Neuronal stem cell (in vitro differentiated cells): ENCODE results near the gene MAPK8IP2.
A peak's percentile ranks its signal among the peaks of the same experiment; 100 is the strongest.

Experiments used
- DNase-seq: peaks from one replicate; pipeline ENCODE4 v3.0.0-alpha.2; 2013; ENCODE audit warnings: low spot score
- H2AFZ ChIP-seq: one replicate; pipeline ENCODE4 v1.6.1; 2013; ENCODE audit warnings: mild to moderate bottlenecking, low read length, inconsistent platforms
- H2AK5ac ChIP-seq: 2 replicates; pipeline ENCODE4 v1.6.1; 2013; ENCODE audit warnings: low read depth, mild to moderate bottlenecking, inconsistent platforms, low read length, moderate library complexity, mixed read lengths
- H2BK120ac ChIP-seq: 2 replicates; pipeline ENCODE4 v1.6.1; 2013; ENCODE audit warnings: low read depth, mild to moderate bottlenecking, inconsistent platforms, low read length, moderate library complexity, mixed read lengths
- H2BK12ac ChIP-seq: one replicate; pipeline ENCODE4 v1.6.1; 2013; ENCODE audit warnings: low read length, inconsistent platforms
- H2BK15ac ChIP-seq: 2 replicates; pipeline ENCODE4 v1.6.1; 2013; ENCODE audit warnings: mild to moderate bottlenecking, low read length, inconsistent platforms, mixed read lengths
- H2BK5ac ChIP-seq: one replicate; pipeline ENCODE4 v1.6.1; 2013; ENCODE audit warnings: inconsistent platforms, mild to moderate bottlenecking, low read length, moderate library complexity
- H3K14ac ChIP-seq: one replicate; pipeline ENCODE4 v1.6.1; 2013; ENCODE audit warnings: low read length, inconsistent platforms
- H3K18ac ChIP-seq: 2 replicates; pipeline ENCODE4 v1.6.1; 2013; ENCODE audit warnings: low read length, inconsistent platforms
- H3K23ac ChIP-seq: 2 replicates; pipeline ENCODE4 v1.6.1; 2013; ENCODE audit warnings: low read depth, mild to moderate bottlenecking, mixed read lengths, low read length, inconsistent platforms; ENCODE audit not compliant: poor library complexity
- H3K27ac ChIP-seq: replicated peaks from 3 replicates; pipeline ENCODE4 v1.5.1; 2013; ENCODE audit warnings: low read length, inconsistent platforms
- H3K27me3 ChIP-seq, 3 experiments: 2 replicates each; pipeline ENCODE4 v1.6.1; 2013; ENCODE audit warnings: low read length in 3 of 3, mild to moderate bottlenecking in 2 of 3, inconsistent platforms in 1 of 3, low read depth in 1 of 3, mixed read lengths in 1 of 3, moderate library complexity in 1 of 3; ENCODE audit not compliant: control insufficient read depth in 3 of 3, insufficient read depth in 3 of 3
- H3K36me3 ChIP-seq, 2 donors: replicated peaks in 1 of 2; 2 replicates each; pipeline ENCODE4 v1.6.1; 2013; ENCODE audit warnings: low read length in 2 of 2; ENCODE audit not compliant: control insufficient read depth in 2 of 2, insufficient read depth in 2 of 2
- H3K4ac ChIP-seq: 2 replicates; pipeline ENCODE4 v1.6.1; 2013; ENCODE audit warnings: inconsistent platforms, mild to moderate bottlenecking, low read length, moderate library complexity
- H3K4me1 ChIP-seq, 2 donors: 1 replicate in 1 of 2; 2 replicates in 1 of 2; pipeline ENCODE4 v1.6.1; 2013; ENCODE audit warnings: low read length in 2 of 2, low read depth in 1 of 2; ENCODE audit not compliant: control insufficient read depth in 2 of 2, insufficient read depth in 1 of 2
- H3K4me2 ChIP-seq: one replicate; pipeline ENCODE4 v1.6.1; 2013; ENCODE audit warnings: mild to moderate bottlenecking, low read length, inconsistent platforms; ENCODE audit not compliant: insufficient read depth, poor library complexity, severe bottlenecking
- H3K4me3 ChIP-seq, 2 donors: 2 replicates each; pipeline ENCODE4 v1.5.1; 2013; ENCODE audit warnings: low read length in 2 of 2, mild to moderate bottlenecking in 2 of 2, inconsistent platforms in 1 of 2, moderate library complexity in 1 of 2
- H3K79me1 ChIP-seq: one replicate; pipeline ENCODE4 v1.6.1; 2013; ENCODE audit warnings: low read depth, mild to moderate bottlenecking, inconsistent platforms, low read length, moderate library complexity
- H3K9ac ChIP-seq: one replicate; pipeline ENCODE4 v1.6.1; 2013; ENCODE audit warnings: mild to moderate bottlenecking, low read depth, low read length, inconsistent platforms; ENCODE audit not compliant: poor library complexity
- H3K9me3 ChIP-seq, 2 donors: replicated peaks in 1 of 2; 2 replicates each; pipeline versions ENCODE3 to v1.6.1; 2013; ENCODE audit warnings: low read length in 2 of 2, mild to moderate bottlenecking in 2 of 2, inconsistent platforms in 1 of 2, low read depth in 1 of 2, mixed read lengths in 1 of 2, moderate library complexity in 1 of 2; ENCODE audit not compliant: control insufficient read depth in 2 of 2, insufficient read depth in 1 of 2
- H4K8ac ChIP-seq: one replicate; pipeline ENCODE4 v1.6.1; 2013; ENCODE audit warnings: low read depth, mild to moderate bottlenecking, inconsistent platforms, low read length, moderate library complexity
- H4K91ac ChIP-seq: one replicate; pipeline ENCODE4 v1.6.1; 2013; ENCODE audit warnings: low read length, low read depth, mild to moderate bottlenecking, inconsistent platforms; ENCODE audit not compliant: poor library complexity
- WGBS, 2 donors: extraction: QIAGEN DNeasy Blood & Tissue Kit; methylation state at CpG; one replicate each; pipeline ENCODE4 v1.1.7; 2013; ENCODE audit warnings: missing lambda C conversion rate in 2 of 2, mixed read lengths in 1 of 2; ENCODE audit not compliant: insufficient read length in 2 of 2, insufficient replicate concordance in 1 of 2; ENCODE audit errors: extremely low coverage in 2 of 2; 5-methylcytosine and 5-hydroxymethylcytosine counted together

MAPK8IP2 gene

GRCh38 chr22:50578776-50579310 is 21.8 kb upstream of the MAPK8IP2 start:
- H3K4ac ChIP-seq = no peak overlapping the region
- no peak overlapping the region for H3K23ac ChIP-seq
- H2AFZ ChIP-seq = no peak overlapping the region
- no peak overlapping the region for H3K14ac ChIP-seq
- no peak overlapping the region for H3K18ac ChIP-seq
- H3K4me2 ChIP-seq = no peak overlapping the region
- peaks cover 8% of the 10 kb centered on the region for H3K79me1 ChIP-seq
- H3K4me1 ChIP-seq = peaks cover 5% of the 10 kb centered on the region in 2 donors
- H3K4me3 ChIP-seq = peak overlapping the region in 1 of 2 donors; percentile 9
- H3K27me3 ChIP-seq = no peaks in the 10 kb centered on the region
- H2BK15ac ChIP-seq = no peak overlapping the region
- H3K9me3 ChIP-seq = no peaks in the 10 kb centered on the region
- WGBS, 2 donors = no CpG with 5 or more reads among the region's 8 CpGs
- no peak for DNase-seq
- H2BK120ac ChIP-seq = no peak overlapping the region
- no peak overlapping the region for H2BK5ac ChIP-seq
- H4K91ac ChIP-seq = no peak overlapping the region
- no peak overlapping the region for H2AK5ac ChIP-seq
- H4K8ac ChIP-seq = no peak overlapping the region
- H3K27ac ChIP-seq = no peak overlapping the region
- no peak overlapping the region for H3K9ac ChIP-seq
- no peak overlapping the region for H2BK12ac ChIP-seq
- peaks cover 39 to 49% of the 10 kb centered on the region in 2 donors for H3K36me3 ChIP-seq

- Histone ChIP-seq H2AFZ (no peak overlapping the region), H2BK5ac (no peak overlapping the region), H3K27me3 (no peaks in the 10 kb centered on the region), H2BK12ac (no peak overlapping the region), H3K27ac (no peak overlapping the region), H3K4me1 (peaks cover 5% of the 10 kb centered on the region in 2 donors), H3K9ac (no peak overlapping the region), H4K8ac (no peak overlapping the region), H3K14ac (no peak overlapping the region), H3K9me3 (no peaks in the 10 kb centered on the region), H3K36me3 (peaks cover 33 to 40% of the 10 kb centered on the region in 2 donors), H2BK120ac (no peak overlapping the region), H2AK5ac (no peak overlapping the region), H3K4me3 (no peak overlapping the region), H3K4me2 (no peak overlapping the region), H3K18ac (no peak overlapping the region), H3K79me1 (peaks cover 7% of the 10 kb centered on the region), H3K4ac (no peak overlapping the region), H3K23ac (no peak overlapping the region), H2BK15ac (no peak overlapping the region), H4K91ac (no peak overlapping the region)
- no CpG with 5 or more reads among the region's 4 CpGs for WGBS, 2 donors
- no peak for DNase-seq
These were observed 20.8 kb upstream of the MAPK8IP2 start for GRCh38 chr22:50579752-50580151.

DNA sequence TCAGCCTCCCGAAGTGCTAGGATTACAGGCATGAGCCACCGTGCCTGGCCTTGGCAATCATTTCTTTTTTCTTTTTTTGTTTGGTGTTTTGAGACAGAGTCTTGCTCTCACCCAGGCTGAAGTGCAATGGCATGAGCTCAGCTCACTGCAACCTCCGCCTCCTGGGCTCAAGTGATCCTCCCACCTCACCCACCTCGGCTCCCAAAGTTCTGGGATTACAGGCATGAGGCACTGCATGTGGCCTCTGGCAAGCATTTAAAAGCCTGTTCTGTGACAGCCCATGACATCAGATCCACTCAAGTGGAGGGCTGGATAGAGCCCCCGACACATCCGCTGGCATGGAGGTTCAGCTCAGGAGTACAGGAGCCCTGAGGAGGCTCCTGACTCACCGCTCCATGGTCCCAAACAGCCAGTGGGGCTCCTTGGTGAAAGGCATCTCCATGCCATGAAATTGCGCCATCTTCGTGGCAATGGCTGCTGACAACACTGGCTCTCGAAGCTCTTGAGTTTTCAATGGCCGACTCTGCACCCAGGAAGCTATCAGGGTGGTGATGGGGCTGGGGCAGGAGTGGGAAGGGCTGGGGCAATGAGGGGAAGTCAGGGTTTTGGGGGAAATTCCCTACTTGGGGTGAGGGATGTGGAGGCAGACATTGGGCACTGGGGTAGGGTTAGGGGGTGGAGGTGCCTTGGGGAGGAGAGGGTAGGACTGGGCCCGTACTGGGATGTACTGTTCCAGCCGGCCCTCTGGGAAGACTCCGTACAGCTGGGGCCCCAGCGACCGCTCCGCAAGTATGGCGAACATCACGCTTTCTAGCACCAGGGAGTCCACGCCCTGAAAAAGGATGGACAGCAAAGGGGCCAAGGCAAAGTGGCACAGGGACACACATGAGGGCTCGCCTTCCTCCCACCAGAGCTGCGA is 19.3 kb upstream of the MAPK8IP2 start:
- WGBS, 2 donors = no CpG with 5 or more reads among the region's 22 CpGs
- no peak overlapping the region for H2BK15ac ChIP-seq

DNA sequence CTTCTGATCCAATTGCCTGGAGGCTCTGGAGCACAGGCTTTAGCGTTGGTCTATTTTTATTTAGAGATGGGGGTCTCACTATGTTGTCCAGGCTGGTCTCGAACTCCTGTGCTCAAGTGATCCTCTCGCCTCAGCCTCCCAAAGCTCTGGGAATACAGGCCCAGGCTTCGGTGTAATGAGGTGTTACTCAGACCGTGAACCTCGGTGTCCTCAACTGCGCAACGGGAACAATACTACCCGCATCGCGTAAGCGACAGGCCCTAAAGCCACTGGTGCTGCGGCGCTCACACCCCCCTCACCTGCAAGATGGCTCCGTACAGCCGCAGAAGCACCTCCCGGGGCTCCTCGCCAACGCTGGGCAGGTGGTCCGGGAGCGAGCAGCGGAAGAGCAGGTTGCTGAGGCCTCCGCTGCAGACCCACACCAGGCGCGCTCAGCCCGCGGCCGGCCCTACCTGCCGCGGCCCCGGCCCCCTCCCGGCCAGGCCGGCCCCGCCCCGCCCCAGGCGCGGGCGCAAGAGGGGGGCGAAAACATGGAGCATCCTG is 18.6 kb upstream of the MAPK8IP2 start:
- no CpG with 5 or more reads among the region's 39 CpGs for WGBS, 2 donors
- H3K4me1 ChIP-seq = peaks cover 5% of the 10 kb centered on the region in 2 donors

More for the DNA sequence above, 19.3 kb upstream of the MAPK8IP2 start:
- Histone ChIP-seq H3K9me3 (no peaks in the 10 kb centered on the region), H3K79me1 (peaks cover 7% of the 10 kb centered on the region), H2AK5ac (peak overlapping the region; percentile 90), H3K4me2 (peak overlapping the region; percentile 84), H3K4me3 (peak overlapping the region; percentile 82 to 93), H2BK120ac (no peak overlapping the region), H2BK12ac (no peak overlapping the region), H3K27ac (peak overlapping the region; percentile 98), H3K4ac (no peak overlapping the region), H4K8ac (peak overlapping the region; percentile 52), H3K27me3 (no peaks in the 10 kb centered on the region), H4K91ac (no peak overlapping the region), H3K9ac (peak overlapping the region; percentile 93), H3K36me3 (peaks cover 26 to 40% of the 10 kb centered on the region in 2 donors), H2AFZ (no peak overlapping the region), H2BK5ac (peak overlapping the region; percentile 56), H3K18ac (no peak overlapping the region), H3K4me1 (peaks cover 5% of the 10 kb centered on the region in 2 donors), H3K23ac (peak overlapping the region; percentile 30), H3K14ac (no peak overlapping the region)
- no peak for DNase-seq

More for the DNA sequence above, 18.6 kb upstream of the MAPK8IP2 start:
- H3K79me1 ChIP-seq = peaks cover 4% of the 10 kb centered on the region
- peak overlapping the region; percentile 93 for H3K9ac ChIP-seq
- DNase-seq = no peak
- H2AFZ ChIP-seq = peak overlapping the region; percentile 99
- peak overlapping the region; percentile 10 for H3K4ac ChIP-seq
- H2BK15ac ChIP-seq = no peak overlapping the region
- peak overlapping the region; percentile 82 to 93 for H3K4me3 ChIP-seq
- peak overlapping the region; percentile 16 for H2BK120ac ChIP-seq
- H4K8ac ChIP-seq = no peak overlapping the region
- no peak overlapping the region for H3K23ac ChIP-seq
- peak overlapping the region; percentile 56 for H2BK5ac ChIP-seq
- H3K4me2 ChIP-seq = peak overlapping the region; percentile 84
- H3K27me3 ChIP-seq = no peaks in the 10 kb centered on the region
- no peaks in the 10 kb centered on the region for H3K9me3 ChIP-seq
- peak overlapping the region; percentile 68 for H4K91ac ChIP-seq
- peak overlapping the region; percentile 97 for H3K18ac ChIP-seq
- H2AK5ac ChIP-seq = peak overlapping the region; percentile 90
- H3K14ac ChIP-seq = no peak overlapping the region
- H3K36me3 ChIP-seq = peaks cover 19 to 37% of the 10 kb centered on the region in 2 donors
- H2BK12ac ChIP-seq = peak overlapping the region; percentile 64
- peak overlapping the region; percentile 98 for H3K27ac ChIP-seq
